Esophagus squamous epithelium (tissue), 5 donors: ENCODE measurements around the gene ANGPT4. TPM values are rescaled to one million over a fixed set of nuclear protein-coding genes. Genes with fewer than 3 reads are reported as not detected.
A peak's percentile ranks its signal among the peaks of the same experiment; 100 is the strongest.

Source experiments
- DNase-seq: peaks from one replicate; lab custom pipeline; 2025; lab: John Stamatoyannopoulos, UW
- H3K27ac ChIP-seq, 4 donors: fragments of 200-600 bp; sonication (generic); one replicate each; pipeline ENCODE4 v1.5.1; 2016 to 2019; ENCODE audit warnings: mild to moderate bottlenecking in 1 of 4
- H3K27me3 ChIP-seq, 4 donors: fragments of 200-600 bp; sonication (generic); 1 replicate in 3 of 4; 2 replicates in 1 of 4; pipeline versions ENCODE4 v1.5.1 to v1.6.0; 2017 to 2021; ENCODE audit warnings: antibody characterized with exemption in 1 of 4
- H3K36me3 ChIP-seq, 3 donors: fragments of 200-600 bp; sonication (generic); one replicate each; pipeline ENCODE4 v1.5.1; 2016 to 2019
- H3K4me1 ChIP-seq, 3 donors: fragments of 200-600 bp; sonication (generic); one replicate each; pipeline ENCODE4 v1.5.1; 2017 to 2019
- H3K4me3 ChIP-seq, 4 donors: fragments of 200-600 bp; sonication (generic); 1 replicate in 3 of 4; 2 replicates in 1 of 4; pipeline ENCODE4 v1.5.1; 2016 to 2019; ENCODE audit warnings: mild to moderate bottlenecking in 2 of 4, moderate library complexity in 1 of 4
- H3K9me3 ChIP-seq, 3 donors: fragments of 200-600 bp; sonication (generic); one replicate each; pipeline ENCODE4 v1.5.1; 2016 to 2019
- POLR2A ChIP-seq, 4 donors: fragments of 450-650 bp; IDR thresholded peaks; one replicate each; pipeline ENCODE4 v1.6.1; 2017; ENCODE audit warnings: antibody characterized with exemption in 4 of 4, mild to moderate bottlenecking in 4 of 4, moderate library complexity in 3 of 4
- WGBS, 2 donors: methylation state at CpG; one replicate each; pipeline ENCODE4 v1.1.5; 2018; 5-methylcytosine and 5-hydroxymethylcytosine counted together
- intact Hi-C: fragments of 100-400 bp; cut with DNase I; formaldehyde crosslinking; loops from one replicate; pipeline ENCODE4 v1.15.0; 2022
- total RNA-seq, 4 donors: library from RNA; depleted of rRNA; stranded (reverse); fragments of >200 nt; gene quantifications; one replicate each; pipeline ENCODE4 v1.1.0, GENCODE V29; 2016
- TF ChIP-seq, protein P1 (sequence below), 6 experiments: fragments of 450-650 bp in 4 of 6; fragments of 200-600 bp in 2 of 6; sonication (generic) in 2 of 6; IDR thresholded peaks; one replicate each; pipeline ENCODE4 v1.5.1; 2016 to 2019; ENCODE audit warnings: antibody characterized with exemption in 6 of 6, mild to moderate bottlenecking in 4 of 6, moderate library complexity in 4 of 6
- donor health status: DM: yes; HTN: yes; CAD: no.

Gene ANGPT4
- total RNA-seq, 4 donors from 2014 or later: under 0.01 to 0.38 (median 0.09) TPM; not detected in 1

DNA sequence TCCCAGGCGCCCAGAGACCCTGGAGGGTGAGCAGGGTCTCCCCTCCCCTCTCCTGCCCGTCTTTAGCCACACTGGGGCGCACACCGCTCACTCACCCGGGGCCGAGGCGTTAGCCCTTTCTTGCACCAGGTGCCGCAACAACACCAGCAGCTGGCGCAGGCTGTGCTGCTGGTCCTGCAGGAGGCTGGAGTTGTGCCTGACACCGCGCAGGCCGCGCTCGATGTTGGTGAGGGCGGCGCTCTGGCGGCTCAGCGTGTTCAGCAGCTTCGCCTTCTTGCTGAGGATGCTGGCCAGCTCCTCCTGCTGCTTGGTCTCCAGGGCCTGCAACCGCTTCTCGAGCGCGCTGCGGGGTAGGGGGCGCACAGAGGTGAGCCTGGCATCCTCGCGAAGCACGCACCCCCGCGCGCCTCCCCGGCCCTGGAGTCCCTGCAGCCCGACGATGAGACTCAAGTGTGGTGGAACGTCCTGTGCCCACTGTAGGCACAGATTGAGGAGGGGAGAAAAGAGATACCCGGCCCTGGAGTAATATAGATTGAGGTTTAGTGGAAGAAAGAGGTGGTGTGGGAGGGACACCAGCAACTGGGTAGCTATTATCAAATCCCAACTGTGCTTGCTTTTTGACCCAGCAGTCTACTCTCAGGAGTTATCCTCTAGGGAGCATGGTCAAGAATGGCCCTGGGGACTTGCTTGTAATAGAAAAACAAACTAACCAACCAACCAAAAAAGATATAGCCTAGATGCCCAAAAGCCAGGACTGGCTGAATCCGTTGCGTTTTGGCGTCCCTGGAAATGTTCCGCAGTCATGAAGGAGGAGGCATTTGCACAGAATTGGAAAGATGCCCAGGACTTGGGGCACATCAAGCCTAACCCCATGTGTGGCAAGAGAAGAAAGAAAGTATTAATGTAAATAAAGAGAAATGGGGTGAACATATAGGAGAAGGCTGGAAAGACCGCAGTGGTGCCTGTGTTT, 30.9 kb downstream of the ANGPT4 start:
- Histone ChIP-seq H3K36me3 (no peaks in the 10 kb centered on the region), H3K4me1 (peaks cover 0 to 16% (median 5%) of the 10 kb centered on the region in 3 donors), H3K9me3 (no peaks in the 10 kb centered on the region), H3K27ac (no peak overlapping the region), H3K27me3 (peaks cover 0 to 40% (median 0%) of the 10 kb centered on the region in 4 donors), H3K4me3 (no peak overlapping the region)
- 35 to 62% methylated on average over 5 to 16 of the region's 41 CpGs for WGBS, 2 donors
- no peak for TF ChIP-seq POLR2A (IDR thresholded peaks at IDR 0.05)
- TF ChIP-seq, protein P1, sequence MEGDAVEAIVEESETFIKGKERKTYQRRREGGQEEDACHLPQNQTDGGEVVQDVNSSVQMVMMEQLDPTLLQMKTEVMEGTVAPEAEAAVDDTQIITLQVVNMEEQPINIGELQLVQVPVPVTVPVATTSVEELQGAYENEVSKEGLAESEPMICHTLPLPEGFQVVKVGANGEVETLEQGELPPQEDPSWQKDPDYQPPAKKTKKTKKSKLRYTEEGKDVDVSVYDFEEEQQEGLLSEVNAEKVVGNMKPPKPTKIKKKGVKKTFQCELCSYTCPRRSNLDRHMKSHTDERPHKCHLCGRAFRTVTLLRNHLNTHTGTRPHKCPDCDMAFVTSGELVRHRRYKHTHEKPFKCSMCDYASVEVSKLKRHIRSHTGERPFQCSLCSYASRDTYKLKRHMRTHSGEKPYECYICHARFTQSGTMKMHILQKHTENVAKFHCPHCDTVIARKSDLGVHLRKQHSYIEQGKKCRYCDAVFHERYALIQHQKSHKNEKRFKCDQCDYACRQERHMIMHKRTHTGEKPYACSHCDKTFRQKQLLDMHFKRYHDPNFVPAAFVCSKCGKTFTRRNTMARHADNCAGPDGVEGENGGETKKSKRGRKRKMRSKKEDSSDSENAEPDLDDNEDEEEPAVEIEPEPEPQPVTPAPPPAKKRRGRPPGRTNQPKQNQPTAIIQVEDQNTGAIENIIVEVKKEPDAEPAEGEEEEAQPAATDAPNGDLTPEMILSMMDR (IDR thresholded peaks at IDR 0.05): peak in 2 of 6 experiments; percentile 6 to 17
- intact Hi-C loops: loop anchor here (10.0 kb wide), 1 partner anchor 60 kb away; no protein-coding TSS in a partner anchor
- no peak for DNase-seq

- H3K36me3 ChIP-seq: no peaks in the 10 kb centered on the region
- no peak overlapping the region for H3K4me3 ChIP-seq
- peaks cover 0 to 13% (median 5%) of the 10 kb centered on the region in 3 donors for H3K4me1 ChIP-seq
- TF ChIP-seq, protein P1 (IDR thresholded peaks at IDR 0.05): no peak
- TF ChIP-seq POLR2A (IDR thresholded peaks at IDR 0.05): no peak
- no peak overlapping the region for H3K27ac ChIP-seq
- no peak for DNase-seq
- peaks cover 0 to 36% (median 0%) of the 10 kb centered on the region in 4 donors for H3K27me3 ChIP-seq
- intact Hi-C loops: loop anchor here (10.0 kb wide), 1 partner anchor 63 kb away; no protein-coding TSS in a partner anchor
- no peaks in the 10 kb centered on the region for H3K9me3 ChIP-seq
Measured at GRCh38 chr20:881783-882144, 34.4 kb downstream of the ANGPT4 start.

- intact Hi-C loops: loop anchor here (10.0 kb wide), 1 partner anchor 64 kb away; no protein-coding TSS in a partner anchor
- Histone ChIP-seq H3K4me1 (peaks cover 0 to 13% (median 5%) of the 10 kb centered on the region in 3 donors), H3K27ac (no peak overlapping the region)
Measured at GRCh38 chr20:881051-881782, 34.9 kb downstream of the ANGPT4 start.

GRCh38 chr20:879626-880025, 36.5 kb downstream of the ANGPT4 start:
- TF ChIP-seq, protein P1 (IDR thresholded peaks at IDR 0.05): no peak
- no peaks in the 10 kb centered on the region for H3K36me3 ChIP-seq
- peaks cover 0 to 4% (median 0%) of the 10 kb centered on the region in 3 donors for H3K4me1 ChIP-seq
- H3K27me3 ChIP-seq: peaks cover 0 to 19% (median 0%) of the 10 kb centered on the region in 4 donors
- no peak overlapping the region for H3K4me3 ChIP-seq
- H3K9me3 ChIP-seq: no peaks in the 10 kb centered on the region
- no peak overlapping the region for H3K27ac ChIP-seq
- WGBS, 2 donors: 0 to 83% methylated on average over 1 of the region's 4 CpGs
- DNase-seq: no peak
- intact Hi-C loops: loop anchor here (10.0 kb wide), 1 partner anchor 65 kb away; no protein-coding TSS in a partner anchor

More at GRCh38 chr20:881051-881782, 34.9 kb downstream of the ANGPT4 start:
- no peak for DNase-seq
- no peak overlapping the region for H3K4me3 ChIP-seq
- WGBS, 2 donors: 45 to 54% methylated on average over 6 to 8 of the region's 10 CpGs
- H3K9me3 ChIP-seq: no peaks in the 10 kb centered on the region
- no peak for TF ChIP-seq POLR2A (IDR thresholded peaks at IDR 0.05)
- TF ChIP-seq, protein P1 (IDR thresholded peaks at IDR 0.05): no peak
- H3K36me3 ChIP-seq: no peaks in the 10 kb centered on the region
- H3K27me3 ChIP-seq: peaks cover 0 to 35% (median 0%) of the 10 kb centered on the region in 4 donors
